ENCODE measurements around the gene RHOB.

Gene RHOB

GRCh38 chr2:20422402-20423271 lies 24.2 kb upstream of the RHOB start:
- peak; percentile 18 for ATAC-seq

GRCh38 chr2:20423359-20423758 lies 23.5 kb upstream of the RHOB start:
- ATAC-seq, result no peak
- no peak for TF ChIP-seq CSDC2 (CRISPR knock-in tag; IDR thresholded peaks at IDR 0.05)
- TF ChIP-seq POU6F1 (CRISPR knock-in tag; IDR thresholded peaks at IDR 0.05; ENCODE audit: borderline replicate concordance, low read depth), result no peak
- TF ChIP-seq RARB (CRISPR knock-in tag; IDR thresholded peaks at IDR 0.05), result no peak
- TF ChIP-seq BACH2 (CRISPR knock-in tag; IDR thresholded peaks at IDR 0.05; ENCODE audit: borderline replicate concordance), result no peak
- no peak for TF ChIP-seq CREB5 (CRISPR knock-in tag; IDR thresholded peaks at IDR 0.05; ENCODE audit: low read depth)
- TF ChIP-seq TSHZ2 (CRISPR knock-in tag; IDR thresholded peaks at IDR 0.05), result no peak
- TF ChIP-seq TOX (CRISPR knock-in tag; IDR thresholded peaks at IDR 0.05; ENCODE audit: borderline replicate concordance), result no peak
- TF ChIP-seq ZFP30 (CRISPR knock-in tag; IDR thresholded peaks at IDR 0.05), result no peak
- TF ChIP-seq ZFP3 (CRISPR knock-in tag; IDR thresholded peaks at IDR 0.05), result no peak
- no peak for TF ChIP-seq CSRNP3 (CRISPR knock-in tag; IDR thresholded peaks at IDR 0.05)
- no peak for TF ChIP-seq OSR1 (CRISPR knock-in tag; IDR thresholded peaks at IDR 0.05)
- no peak for TF ChIP-seq ZC3H10 (CRISPR knock-in tag; IDR thresholded peaks at IDR 0.05)

More at GRCh38 chr2:20422402-20423271, 24.2 kb upstream of the RHOB start:
- no peak for TF ChIP-seq RARB (CRISPR knock-in tag; IDR thresholded peaks at IDR 0.05)
- no peak for TF ChIP-seq ZNF565 (CRISPR knock-in tag; conservative IDR thresholded peaks at IDR 0.05; ENCODE audit: low read depth)
- TF ChIP-seq SNAI2 (CRISPR knock-in tag; IDR thresholded peaks at IDR 0.05), result no peak
- TF ChIP-seq OSR1 (CRISPR knock-in tag; IDR thresholded peaks at IDR 0.05), result no peak
- no peak for TF ChIP-seq BACH2 (CRISPR knock-in tag; IDR thresholded peaks at IDR 0.05; ENCODE audit: borderline replicate concordance)
- TF ChIP-seq ARNTL (CRISPR knock-in tag; IDR thresholded peaks at IDR 0.05; ENCODE audit: borderline replicate concordance, low read depth), result no peak
- TF ChIP-seq ZFP3 (CRISPR knock-in tag; IDR thresholded peaks at IDR 0.05), result no peak
- TF ChIP-seq TSHZ2 (CRISPR knock-in tag; IDR thresholded peaks at IDR 0.05), result no peak
- no peak for TF ChIP-seq CREB5 (CRISPR knock-in tag; IDR thresholded peaks at IDR 0.05; ENCODE audit: low read depth)
- no peak for TF ChIP-seq PPARA (CRISPR knock-in tag; IDR thresholded peaks at IDR 0.05; ENCODE audit: borderline replicate concordance)
- no peak for TF ChIP-seq ZNF8 (CRISPR knock-in tag; IDR thresholded peaks at IDR 0.05)
- no peak for TF ChIP-seq TOX (CRISPR knock-in tag; IDR thresholded peaks at IDR 0.05; ENCODE audit: borderline replicate concordance)
- no peak for TF ChIP-seq ZC3H10 (CRISPR knock-in tag; IDR thresholded peaks at IDR 0.05)
- TF ChIP-seq ISL1 (CRISPR knock-in tag; IDR thresholded peaks at IDR 0.05), result no peak
- no peak for TF ChIP-seq PATZ1 (CRISPR knock-in tag; IDR thresholded peaks at IDR 0.05; ENCODE audit: borderline replicate concordance)

All from SK-N-SH treated with all-trans-retinoic acid at 6 μM for 48 hours (cell line).